ENCODE data around the gene PNLIPRP2. TPM values are rescaled to one million over a fixed set of nuclear protein-coding genes. Genes with fewer than 3 reads are reported as not detected.

The PNLIPRP2 gene
- polyA plus RNA-seq, 2 of the 4 experiments (the other 2 are of a cell fraction) = 0.09 TPM; not detected in 1

DNA sequence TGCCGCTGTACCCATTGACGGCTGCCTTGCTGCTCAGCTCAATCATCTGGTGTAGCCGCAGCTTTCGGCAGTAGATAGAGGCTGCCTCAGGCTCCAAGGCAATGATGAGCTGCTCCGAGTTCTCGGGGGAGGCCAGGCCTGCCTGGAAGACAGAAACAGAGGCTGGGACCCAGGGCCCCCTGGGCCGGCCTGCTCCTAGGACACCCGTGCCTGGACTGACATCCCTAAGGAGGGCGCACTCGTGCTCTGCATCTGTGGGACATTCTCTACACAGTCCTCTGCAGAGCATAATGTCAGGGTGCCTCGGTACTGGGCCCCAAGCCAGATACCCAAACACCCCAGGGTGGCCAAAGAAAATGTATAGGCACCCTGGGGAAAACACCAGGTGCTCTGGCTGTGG, 63.1 kb downstream of the PNLIPRP2 start:
- Histone ChIP-seq H3K4me1 (no peaks in the 10 kb centered on the region), H3K27ac (no peak overlapping the region), H3K4me3 (no peak overlapping the region), H3K4me2 (no peak overlapping the region), H3K9me3 (no peaks in the 10 kb centered on the region)
- no peak; a peak in 1 of 6 replicates for ATAC-seq
- TF ChIP-seq SMC3 (IDR thresholded peaks at IDR 0.05) = no peak
- TF ChIP-seq RCOR1 (IDR thresholded peaks at IDR 0.05; ENCODE audit: low read depth, low read length) = no peak
- TF ChIP-seq HDAC2 (IDR thresholded peaks at IDR 0.05) = no peak
- TF ChIP-seq GATA3 (IDR thresholded peaks at IDR 0.05; ENCODE audit: borderline replicate concordance) = no peak
- TF ChIP-seq CTCF (IDR thresholded peaks at IDR 0.05) = no peak
- TF ChIP-seq CEBPB (IDR thresholded peaks at IDR 0.05) = no peak
- TF ChIP-seq E2F6 (IDR thresholded peaks at IDR 0.05; ENCODE audit: borderline replicate concordance, low read depth) = no peak
- no peak for TF ChIP-seq CHD4 (IDR thresholded peaks at IDR 0.05; ENCODE audit: borderline replicate concordance)
- no peak for TF ChIP-seq JUNB (IDR thresholded peaks at IDR 0.05)
- TF ChIP-seq CHD2 (IDR thresholded peaks at IDR 0.05; ENCODE audit: low read length, partially characterized antibody) = no peak
- no peak for TF ChIP-seq ZSCAN20 (CRISPR knock-in tag; IDR thresholded peaks at IDR 0.05)
- TF ChIP-seq FOSL2 (IDR thresholded peaks at IDR 0.05) = no peak
- TF ChIP-seq FOSL2 (CRISPR knock-in tag; IDR thresholded peaks at IDR 0.05) = no peak
- TF ChIP-seq HMGXB4 (CRISPR knock-in tag; IDR thresholded peaks at IDR 0.05; ENCODE audit: borderline replicate concordance) = no peak
- TF ChIP-seq HOXA7 (CRISPR knock-in tag; IDR thresholded peaks at IDR 0.05) = no peak
- no peak for TF ChIP-seq KDM5A (IDR thresholded peaks at IDR 0.05)
- TF ChIP-seq USF2 (IDR thresholded peaks at IDR 0.05) = no peak
- ChIA-PET CTCF (interaction anchor here (1.0 to 15.8 kb wide), 12 partner anchors 8 to 491 kb away, joined by 3 to 277 read pairs (median 8); no protein-coding TSS in a partner anchor), POLR2A (no interaction called here)
- no peak for DNase-seq (ENCODE audit: low read depth in 1 of 2, low spot score in 1 of 2)
- no peak for FAIRE-seq
- WGBS (ENCODE audit: missing lambda C conversion rate) = 97% methylated on average over 11 of the region's 11 CpGs

DNA sequence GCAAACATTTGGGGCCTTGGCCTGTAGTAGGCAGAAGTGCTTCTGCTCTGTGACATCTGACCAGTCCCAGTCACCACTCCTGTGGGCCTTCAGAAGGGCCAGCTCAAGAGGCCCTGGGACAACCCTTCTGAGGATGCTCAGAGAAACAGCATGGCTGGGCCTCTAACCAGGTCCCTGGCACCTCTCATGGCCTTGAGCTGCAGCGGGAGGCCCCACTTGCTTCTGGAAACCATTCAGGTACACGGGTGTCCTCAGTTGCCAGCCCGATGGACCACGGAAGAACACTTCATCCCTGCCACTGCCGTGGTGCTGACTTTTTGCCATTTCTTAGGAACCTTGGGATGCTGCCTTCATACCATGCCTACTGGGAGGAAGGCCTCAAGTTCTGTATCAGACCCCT, 64.0 kb downstream of the PNLIPRP2 start:
- Histone ChIP-seq H3K9me3 (no peaks in the 10 kb centered on the region), H3K27ac (no peak overlapping the region), H3K4me2 (no peak overlapping the region), H3K4me1 (no peaks in the 10 kb centered on the region), H3K4me3 (no peak overlapping the region)
- no peak for ATAC-seq
- 92% methylated on average over 5 of the region's 5 CpGs for WGBS (ENCODE audit: missing lambda C conversion rate)
- TF ChIP-seq HMGXB4 (CRISPR knock-in tag; IDR thresholded peaks at IDR 0.05; ENCODE audit: borderline replicate concordance) (no peak), E2F6 (IDR thresholded peaks at IDR 0.05; ENCODE audit: borderline replicate concordance, low read depth) (no peak), CEBPB (IDR thresholded peaks at IDR 0.05) (no peak), ZSCAN20 (CRISPR knock-in tag; IDR thresholded peaks at IDR 0.05) (no peak), POLR2A (IDR thresholded peaks at IDR 0.05; ENCODE audit: low read length) (no peak), RARB (CRISPR knock-in tag; IDR thresholded peaks at IDR 0.05) (no peak), KDM1A (IDR thresholded peaks at IDR 0.05; ENCODE audit: low read depth) (no peak), KDM5A (IDR thresholded peaks at IDR 0.05) (no peak), CHD4 (IDR thresholded peaks at IDR 0.05; ENCODE audit: borderline replicate concordance) (no peak), MYC (IDR thresholded peaks at IDR 0.05; ENCODE audit: borderline replicate concordance, low read length) (no peak), GATA3 (IDR thresholded peaks at IDR 0.05; ENCODE audit: borderline replicate concordance) (no peak)
- TF ChIP-seq, protein P1, sequence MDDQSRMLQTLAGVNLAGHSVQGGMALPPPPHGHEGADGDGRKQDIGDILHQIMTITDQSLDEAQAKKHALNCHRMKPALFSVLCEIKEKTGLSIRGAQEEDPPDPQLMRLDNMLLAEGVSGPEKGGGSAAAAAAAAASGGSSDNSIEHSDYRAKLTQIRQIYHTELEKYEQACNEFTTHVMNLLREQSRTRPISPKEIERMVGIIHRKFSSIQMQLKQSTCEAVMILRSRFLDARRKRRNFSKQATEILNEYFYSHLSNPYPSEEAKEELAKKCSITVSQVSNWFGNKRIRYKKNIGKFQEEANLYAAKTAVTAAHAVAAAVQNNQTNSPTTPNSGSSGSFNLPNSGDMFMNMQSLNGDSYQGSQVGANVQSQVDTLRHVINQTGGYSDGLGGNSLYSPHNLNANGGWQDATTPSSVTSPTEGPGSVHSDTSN (IDR thresholded peaks at IDR 0.05) = no peak
- DNase-seq (ENCODE audit: low read depth in 1 of 2, low spot score in 1 of 2) = no peak
- CTCF ChIA-PET = interaction anchor here (0.8 to 15.8 kb wide), 4 partner anchors 16 to 491 kb away, joined by 3 to 277 read pairs (median 24); no protein-coding TSS in a partner anchor
- no peak for FAIRE-seq
- POLR2A ChIA-PET = no interaction called here

Data from A549 (cell line).